Ovary (tissue), 9 donors: ENCODE data around the gene KCNN2. TPM values are rescaled to one million over a fixed set of nuclear protein-coding genes. Genes with fewer than 3 reads are reported as not detected.

Source experiments
- DNase-seq, 5 donors: peaks; one replicate each; pipeline ENCODE4 v3.0.0-alpha.2; 2019 to 2020
- H3K27ac ChIP-seq, 2 donors: fragments of 200-600 bp; one replicate each; pipeline versions ENCODE4 v1.5.1 to v1.8.0; 2019 to 2022
- H3K27me3 ChIP-seq: fragments of 200-600 bp; one replicate; pipeline ENCODE4 v1.8.0; 2022
- H3K36me3 ChIP-seq: fragments of 200-600 bp; sonication (generic); one replicate; pipeline ENCODE4 v1.5.1; 2019
- H3K4me1 ChIP-seq: one replicate; pipeline ENCODE4 v1.8.1; 2013; ENCODE audit warnings: mild to moderate bottlenecking, moderate library complexity; ENCODE audit not compliant: insufficient read depth
- H3K4me3 ChIP-seq: fragments of 200-600 bp; sonication (generic); one replicate; pipeline ENCODE4 v1.5.1; 2017
- H3K9me3 ChIP-seq, 2 donors: fragments of 200-600 bp in 1 of 2; sonication (generic) in 1 of 2; one replicate each; pipeline versions ENCODE4 v1.5.1 to v1.8.1; 2013 to 2019; ENCODE audit warnings: mild to moderate bottlenecking in 1 of 2, moderate library complexity in 1 of 2
- CTCF ChIP-seq, 3 donors: fragments of 450-650 bp in 2 of 3; fragments of 200-600 bp in 1 of 3; IDR thresholded peaks; one replicate each; pipeline versions ENCODE4 v1.5.1 to v1.8.0; 2016 to 2022; ENCODE audit warnings: antibody characterized with exemption in 3 of 3, mild to moderate bottlenecking in 1 of 3
- EP300 ChIP-seq: sonication (generic); formaldehyde crosslinking; IDR thresholded peaks from one replicate; pipeline ENCODE4 v1.6.1; 2017; ENCODE audit warnings: antibody characterized with exemption
- POLR2A ChIP-seq: fragments of 450-650 bp; IDR thresholded peaks from one replicate; pipeline ENCODE4 v1.6.1; 2017; ENCODE audit warnings: antibody characterized with exemption, mild to moderate bottlenecking, moderate library complexity
- WGBS, 3 donors: extraction: QIAGEN DNeasy Blood & Tissue Kit in 1 of 3; methylation state at CpG; one replicate each; pipeline versions ENCODE4 v1.1.5 to v1.1.7; 2013 to 2017; 5-methylcytosine and 5-hydroxymethylcytosine counted together
- intact Hi-C, 4 donors: fragments of 100-400 bp; cut with DNase I; formaldehyde crosslinking; loops; one replicate each; pipeline versions ENCODE4 v1.11.0 to v1.15.1; 2022 to 2023
- polyA plus RNA-seq, 2 donors: library from polyadenylated mRNA; stranded (reverse); fragments of 200-250 nt in 1 of 2; fragments of 350-450 nt in 1 of 2; fragmentation: Illumina TruSeq in 1 of 2; extraction: RNeasy Lipid Tissue Mini Kit (QIAGEN cat#74804) in 1 of 2; gene quantifications; one replicate each; pipeline ENCODE4 v1.2.3, GENCODE V29; 2013 to 2014
- total RNA-seq, 7 donors: library from RNA; depleted of rRNA in 2 of 7; stranded (reverse); fragments of >200 nt in 2 of 7; fragmentation: NEBNext Ultra II Directional in 3 of 7; extraction: Animal tissue kit (Norgen Biotek cat#: 25700) in 3 of 7; gene quantifications; one replicate each; pipeline versions ENCODE4 v1.1.0 to v1.2.4, GENCODE V29; 2016 to 2023
- donor health status: DM: no; HTN: no; CAD: no; lungs with moderate emphysema.
- donor health status: DM: no; HTN: no; CAD: no.
- donor health status: Bipolar disorder and iron deficiency.
- donor health status: DM: yes; HTN: yes; CAD: no.
- donor health status: DM: no; HTN: no; CAD: no.
- donor health status: DM: yes; HTN: yes; CAD: no.

KCNN2 gene
- total and polyA plus RNA-seq, 9 donors = 0.48 to 1.6 (median 0.96) TPM

GRCh38 chr5:114435220-114435481 lies 73.3 kb downstream of the KCNN2 start:
- no peak overlapping the region for H3K27ac ChIP-seq
- H3K27me3 ChIP-seq = no peaks in the 10 kb centered on the region
- H3K4me3 ChIP-seq = no peak overlapping the region
- TF ChIP-seq EP300 (no peak), CTCF (IDR thresholded peaks at IDR 0.05) (no peak), POLR2A (no peak)
- no peaks in the 10 kb centered on the region for H3K9me3 ChIP-seq
- WGBS, 3 donors = 49 to 71% (median 70%) methylated on average over 1 of the region's 1 CpG
- DNase-seq = no peak
- H3K4me1 ChIP-seq = no peaks in the 10 kb centered on the region
- no peaks in the 10 kb centered on the region for H3K36me3 ChIP-seq
- intact Hi-C loops = no loop called here

- 69 to 82% (median 74%) methylated on average over 1 of the region's 1 CpG for WGBS, 3 donors
- TF ChIP-seq EP300 (no peak), CTCF (IDR thresholded peaks at IDR 0.05) (no peak), POLR2A (no peak)
These were observed 74.0 kb downstream of the KCNN2 start for GRCh38 chr5:114435885-114436299.

GRCh38 chr5:114437936-114438335 lies 76.1 kb downstream of the KCNN2 start:
- no peaks in the 10 kb centered on the region for H3K27me3 ChIP-seq
- H3K4me3 ChIP-seq = no peak overlapping the region
- no peaks in the 10 kb centered on the region for H3K9me3 ChIP-seq
- no peak overlapping the region for H3K27ac ChIP-seq
- H3K36me3 ChIP-seq = no peaks in the 10 kb centered on the region
- TF ChIP-seq CTCF (IDR thresholded peaks at IDR 0.05) (no peak), POLR2A (no peak), EP300 (no peak)
- 20 to 36% (median 28%) methylated on average over 2 of the region's 2 CpGs for WGBS, 3 donors
- H3K4me1 ChIP-seq = no peaks in the 10 kb centered on the region
- intact Hi-C loops = no loop called here
- no peak for DNase-seq

More at GRCh38 chr5:114435885-114436299, 74.0 kb downstream of the KCNN2 start:
- Histone ChIP-seq H3K4me3 (no peak overlapping the region), H3K36me3 (no peaks in the 10 kb centered on the region), H3K4me1 (no peaks in the 10 kb centered on the region), H3K9me3 (no peaks in the 10 kb centered on the region), H3K27me3 (no peaks in the 10 kb centered on the region), H3K27ac (no peak overlapping the region)
- intact Hi-C loops = no loop called here
- DNase-seq = no peak

- TF ChIP-seq POLR2A (no peak), CTCF (IDR thresholded peaks at IDR 0.05) (no peak), EP300 (no peak)
- DNase-seq = no peak
- H3K36me3 ChIP-seq = no peaks in the 10 kb centered on the region
- no peaks in the 10 kb centered on the region for H3K27me3 ChIP-seq
- H3K9me3 ChIP-seq = no peaks in the 10 kb centered on the region
- H3K4me1 ChIP-seq = no peaks in the 10 kb centered on the region
- H3K27ac ChIP-seq = no peak overlapping the region
- WGBS, 3 donors = 83 to 91% (median 85%) methylated on average over 4 of the region's 4 CpGs
- H3K4me3 ChIP-seq = no peak overlapping the region
- intact Hi-C loops = no loop called here
These were observed 76.6 kb downstream of the KCNN2 start for GRCh38 chr5:114438471-114438870.
